Measurements from ENCODE around the gene GTPBP3.

- no peak for TF ChIP-seq CTCF (IDR thresholded peaks at IDR 0.05)
- no peak for TF ChIP-seq REST (IDR thresholded peaks at IDR 0.05; ENCODE audit: insufficient read depth in 1 of 2, low read depth in 2 of 2, low read length in 1 of 2)
- TF ChIP-seq POLR2AphosphoS5 (IDR thresholded peaks at IDR 0.05; ENCODE audit: low read depth, low read length) = no peak
- TF ChIP-seq SIN3A (IDR thresholded peaks at IDR 0.05; ENCODE audit: borderline replicate concordance, insufficient read depth, low read depth, low read length) = no peak
- TF ChIP-seq TCF7L2 (IDR thresholded peaks at IDR 0.05; ENCODE audit: low read depth, low read length) = no peak
Observed at GRCh38 chr19:17326595-17326966, 10.8 kb upstream of the GTPBP3 start.

Measured in Panc1 (cell line).